HG02798 (cell line): Measurements from ENCODE around the gene ACACA.

Source experiments
- ATAC-seq: cut with Tn5 transposase; IDR thresholded peaks from one replicate; pipeline ENCODE4 v1.9.1; 2021; ENCODE audit warnings: mild to moderate bottlenecking; ENCODE audit not compliant: unreplicated experiment, poor library complexity

The ACACA gene

GRCh38 chr17:37111329-37111728 lies 295.3 kb downstream of the ACACA start:
- no peak for ATAC-seq

- ATAC-seq: no peak
Observed at GRCh38 chr17:37110746-37111145, 295.9 kb downstream of the ACACA start.

GRCh38 chr17:37109731-37110710 lies 296.6 kb downstream of the ACACA start:
- ATAC-seq: no peak

GRCh38 chr17:37109106-37109505 lies 297.5 kb downstream of the ACACA start:
- no peak for ATAC-seq

- ATAC-seq: no peak
Observed at GRCh38 chr17:37107406-37108083, 299.1 kb downstream of the ACACA start.

GRCh38 chr17:37106049-37106448 lies 300.6 kb downstream of the ACACA start:
- ATAC-seq: no peak

- no peak for ATAC-seq
Observed at GRCh38 chr17:37103231-37103630, 303.4 kb downstream of the ACACA start.

GRCh38 chr17:37101306-37101705 lies 305.3 kb downstream of the ACACA start:
- ATAC-seq: no peak

GRCh38 chr17:37100231-37100630 lies 306.4 kb downstream of the ACACA start:
- no peak for ATAC-seq

- ATAC-seq: no peak
Observed at GRCh38 chr17:37098910-37099664, 307.5 kb downstream of the ACACA start.

GRCh38 chr17:37098152-37098551 lies 308.5 kb downstream of the ACACA start:
- no peak for ATAC-seq

GRCh38 chr17:37097154-37097553 lies 309.5 kb downstream of the ACACA start:
- ATAC-seq: no peak

GRCh38 chr17:37096071-37096470 lies 310.6 kb downstream of the ACACA start:
- no peak for ATAC-seq

GRCh38 chr17:37094391-37094790 lies 312.2 kb downstream of the ACACA start:
- no peak for ATAC-seq

GRCh38 chr17:37092701-37093100 lies 313.9 kb downstream of the ACACA start:
- no peak for ATAC-seq

GRCh38 chr17:37092071-37092470 lies 314.6 kb downstream of the ACACA start:
- no peak for ATAC-seq

- ATAC-seq: no peak
Observed at GRCh38 chr17:37090941-37091340, 315.7 kb downstream of the ACACA start.

- no peak for ATAC-seq
Observed at GRCh38 chr17:37089956-37090355, 316.7 kb downstream of the ACACA start.

GRCh38 chr17:37088913-37089312 lies 317.7 kb downstream of the ACACA start:
- ATAC-seq: no peak

GRCh38 chr17:37088459-37088858 lies 318.2 kb downstream of the ACACA start:
- no peak for ATAC-seq

- ATAC-seq: no peak
Observed at GRCh38 chr17:37087683-37088082, 319.0 kb downstream of the ACACA start.
